HepG2 (cell line): Measurements from ENCODE around the gene VRK2. TPM values are rescaled to one million over a fixed set of nuclear protein-coding genes. Genes with fewer than 3 reads are reported as not detected.
A peak's percentile ranks its signal among the peaks of the same experiment; 100 is the strongest.

ENCODE experiments used
- ATAC-seq: fragments of 200-7000 bp; cut with Tn5 transposase; 3 replicates; pipeline ENCODE4 v1.9.1; 2020; ENCODE audit warnings: mild to moderate bottlenecking, moderate library complexity
- BruUV-seq: library from RNA; stranded (reverse); fragments of 400-500 nt; replicated peaks from 2 replicates; lab custom pipeline; 2021; lab: Mats Ljungman, UMichigan
- CTCF ChIA-PET: fragments of 300-600 bp; formaldehyde crosslinking; extraction: SDS; loops from one replicate; lab custom pipeline; 2021; ENCODE audit warnings: low total read pairs, inconsistent platforms, low intra/inter-chr PET ratio; lab: Yijun Ruan, JAX
- POLR2A ChIA-PET: fragments of 350-600 bp; sonication (Branson Sonifier 250); formaldehyde crosslinking; loops from one replicate; lab custom pipeline; 2020; ENCODE audit warnings: antibody characterized with exemption, inconsistent platforms; lab: Yijun Ruan, JAX
- DNase-seq: peaks from one replicate; pipeline ENCODE4 v3.0.0-alpha.2; 2015; ENCODE audit warnings: low spot score
- FAIRE-seq: peaks from 3 replicates; lab custom pipeline; 2011; peaks lifted over from hg19 to GRCh38; lab: Jason Lieb, UNC
- H2AFZ ChIP-seq: one replicate; pipeline ENCODE4 v1.6.1; 2011; ENCODE audit warnings: low read length, inconsistent platforms
- H3K27ac ChIP-seq: fragments of 300-600 bp; 3 replicates; pipeline ENCODE4 v1.8.0; 2011; ENCODE audit warnings: mixed run types, mild to moderate bottlenecking, mixed read lengths, low read length, inconsistent platforms; ENCODE audit not compliant: insufficient read depth; ENCODE audit errors: extremely low read length
- H3K27me3 ChIP-seq, 2 experiments: fragments of 200-600 bp in 1 of 2; 2 replicates in 1 of 2; 3 replicates in 1 of 2; pipeline versions ENCODE4 v1.6.0 to v1.8.0; 2011; ENCODE audit warnings: low read length in 2 of 2, mild to moderate bottlenecking in 2 of 2, moderate library complexity in 2 of 2, inconsistent platforms in 1 of 2; ENCODE audit not compliant: insufficient read depth in 2 of 2, control insufficient read depth in 1 of 2
- H3K36me3 ChIP-seq, 2 experiments: fragments of 200-600 bp in 1 of 2; replicated peaks in 1 of 2; 2 replicates in 1 of 2; 3 replicates in 1 of 2; pipeline versions ENCODE4 v1.5.1 to v1.8.0; 2011; ENCODE audit warnings: low read length in 2 of 2, inconsistent platforms in 1 of 2; ENCODE audit not compliant: insufficient read depth in 2 of 2, control insufficient read depth in 1 of 2
- H3K4me1 ChIP-seq: 2 replicates; pipeline ENCODE4 v1.5.1; 2012; ENCODE audit warnings: low read length, inconsistent platforms; ENCODE audit not compliant: insufficient read depth
- H3K4me2 ChIP-seq: 2 replicates; pipeline ENCODE4 v1.6.0; 2011; ENCODE audit warnings: low read depth, low read length, inconsistent platforms
- H3K4me3 ChIP-seq, 3 experiments: fragments of 200-600 bp in 1 of 3; sonication (generic), shearing (Covaris generic) in 1 of 3; replicated peaks in 1 of 3; 2 replicates each; pipeline ENCODE4 v1.5.1; 2011 to 2016; ENCODE audit warnings: low read length in 3 of 3, inconsistent platforms in 2 of 3, low read depth in 2 of 3, mild to moderate bottlenecking in 2 of 3, control low read depth in 1 of 3, mixed read lengths in 1 of 3; ENCODE audit not compliant: insufficient read depth in 1 of 3
- H3K79me2 ChIP-seq: one replicate; pipeline ENCODE4 v1.6.1; 2011; ENCODE audit warnings: low read length, inconsistent platforms; ENCODE audit not compliant: insufficient read depth
- H3K9ac ChIP-seq: 2 replicates; pipeline ENCODE4 v1.6.0; 2011; ENCODE audit warnings: mild to moderate bottlenecking, low read depth, low read length, inconsistent platforms; ENCODE audit not compliant: insufficient read depth
- H3K9me3 ChIP-seq: 2 replicates; pipeline ENCODE4 v1.5.1; 2012; ENCODE audit warnings: mild to moderate bottlenecking, low read length
- H4K20me1 ChIP-seq: 2 replicates; pipeline ENCODE4 v1.6.0; 2011; ENCODE audit warnings: inconsistent platforms, mild to moderate bottlenecking, low read length, moderate library complexity; ENCODE audit not compliant: insufficient read depth
- HES4 ChIP-seq: sonication (generic); formaldehyde crosslinking; IDR thresholded peaks from 2 replicates; pipeline ENCODE4 v1.9.0; 2021; ENCODE audit warnings: mild to moderate bottlenecking, missing genetic modification reagents, borderline replicate concordance
- HMGXB4 ChIP-seq, 2 experiments: sonication (generic) in 1 of 2; formaldehyde crosslinking in 1 of 2; IDR thresholded peaks; 2 replicates each; pipeline versions ENCODE4 v1.4.0 to v1.6.1; 2018 to 2020; ENCODE audit warnings: missing genetic modification reagents in 2 of 2, borderline replicate concordance in 1 of 2, low read depth in 1 of 2, mild to moderate bottlenecking in 1 of 2, missing biosample characterization in 1 of 2
- HNRNPL ChIP-seq: fragments of 200-400 bp; formaldehyde crosslinking; IDR thresholded peaks from 2 replicates; pipeline ENCODE4 v1.6.1; 2017; ENCODE audit warnings: mild to moderate bottlenecking, low read depth, low read length
- HOXA7 ChIP-seq: sonication (generic); formaldehyde crosslinking; IDR thresholded peaks from 2 replicates; pipeline ENCODE4 v1.8.1; 2022; ENCODE audit warnings: mild to moderate bottlenecking, missing genetic modification reagents, moderate library complexity
- ISX ChIP-seq: sonication (generic); formaldehyde crosslinking; conservative IDR thresholded peaks from 2 replicates; pipeline ENCODE4 v1.5.0; 2020; ENCODE audit warnings: missing genetic modification reagents
- MAFF ChIP-seq: IDR thresholded peaks from 2 replicates; pipeline ENCODE4 v1.6.1; 2011; ENCODE audit warnings: low read depth, low read length, improper control_type of control experiment
- MAFK ChIP-seq, 2 experiments: IDR thresholded peaks in 1 of 2; conservative IDR thresholded peaks in 1 of 2; 2 replicates each; pipeline ENCODE4 v1.6.1; 2011; ENCODE audit warnings: improper control_type of control experiment in 2 of 2, low read length in 2 of 2
- SMC3 ChIP-seq: IDR thresholded peaks from 2 replicates; pipeline ENCODE4 v1.6.1; 2011; ENCODE audit warnings: low read length, improper control_type of control experiment
- ZNF124 ChIP-seq: sonication (generic); formaldehyde crosslinking; IDR thresholded peaks from 2 replicates; pipeline ENCODE4 v1.4.0; 2020; ENCODE audit warnings: missing genetic modification reagents
- ZNF17 ChIP-seq: sonication (generic); formaldehyde crosslinking; IDR thresholded peaks from 2 replicates; pipeline ENCODE4 v1.5.0; 2020; ENCODE audit warnings: mild to moderate bottlenecking, missing genetic modification reagents
- WGBS: methylation state at CpG from one replicate; pipeline ENCODE4 v1.1.6; 2017; ENCODE audit warnings: low lambda C conversion rate; 5-methylcytosine and 5-hydroxymethylcytosine counted together
- in situ Hi-C: cut with HindIII; loops from 2 replicates; pipeline ENCODE4 v1.10.0; 2017; ENCODE audit warnings: low pct_unique_long_range_greater_than_20kb; ENCODE audit not compliant: extremely low pct_ligation_motif_present
- intact Hi-C: fragments of 100-400 bp; cut with micrococcal nuclease; formaldehyde crosslinking; loops from one replicate; pipeline ENCODE4 v1.10.0; 2022; ENCODE audit not compliant: unreplicated experiment
- polyA plus RNA-seq, 8 experiments: library from polyadenylated mRNA; depleted of rRNA in 3 of 8; stranded (reverse) in 7 of 8; unstranded in 1 of 8; fragments of >200 nt; fragmentation: Illumina TruSeq in 4 of 8; extraction: Trizol in 4 of 8; gene quantifications; 2 replicates each; pipeline versions ENCODE4 v1.2.1 to v1.2.3, GENCODE V29; 2011 to 2016; ENCODE audit warnings: low read depth in 4 of 8, missing spikeins in 1 of 8, mixed read lengths in 1 of 8; ENCODE audit not compliant: insufficient read depth in 1 of 8
- total RNA-seq, 5 experiments: library from RNA; depleted of rRNA; stranded (reverse); fragments of >200 nt; fragmentation: Illumina TruSeq; extraction: Trizol; gene quantifications; 2 replicates each; pipeline ENCODE4 v1.2.3, GENCODE V29; 2016; ENCODE audit warnings: low read depth in 1 of 5

VRK2 gene
- total and polyA plus RNA-seq, 2 of the 13 experiments (the other 11 are each of a cell fraction or from before 2014, with no cell fraction given), result 13.3 to 29.1 TPM

GRCh38 chr2:58180635-58181034, 134.0 kb downstream of the VRK2 start:
- intact Hi-C loops, result no loop called here
- POLR2A ChIA-PET, result no interaction called here

GRCh38 chr2:58182527-58182926, 135.9 kb downstream of the VRK2 start:
- no peak overlapping the region for H3K9ac ChIP-seq
- H3K4me1 ChIP-seq, result no peaks in the 10 kb centered on the region
- no peak overlapping the region for H2AFZ ChIP-seq
- ChIA-PET CTCF (no interaction called here), POLR2A (no interaction called here)
- no peak for FAIRE-seq
- no peak overlapping the region for H3K27ac ChIP-seq
- H3K79me2 ChIP-seq, result no peaks in the 10 kb centered on the region
- H4K20me1 ChIP-seq, result no peaks in the 10 kb centered on the region
- intact Hi-C loops (no loop called here), in situ Hi-C loops (no loop called here)
- H3K4me2 ChIP-seq, result no peak overlapping the region
- no peak for ATAC-seq
- 96% methylated on average over 1 of the region's 1 CpG for WGBS
- H3K36me3 ChIP-seq, result peaks cover 0 to 3% of the 10 kb centered on the region in 2 experiments; a peak in 2 of 5 replicates
- H3K4me3 ChIP-seq, result no peak overlapping the region
- DNase-seq, result no peak
- no peaks in the 10 kb centered on the region for H3K9me3 ChIP-seq
- no TSS peak for BruUV-seq
- no peaks in the 10 kb centered on the region for H3K27me3 ChIP-seq
- TF ChIP-seq HOXA7 (CRISPR knock-in tag) (no peak), ZNF124 (CRISPR knock-in tag) (no peak), ZNF17 (CRISPR knock-in tag) (no peak), SMC3 (no peak)

More at GRCh38 chr2:58180635-58181034, 134.0 kb downstream of the VRK2 start:
- Histone ChIP-seq H3K4me3 (no peak overlapping the region), H4K20me1 (no peaks in the 10 kb centered on the region), H2AFZ (no peak overlapping the region), H3K9ac (no peak overlapping the region), H3K79me2 (no peaks in the 10 kb centered on the region), H3K36me3 (peaks cover 0 to 3% of the 10 kb centered on the region in 2 experiments; a peak in 2 of 5 replicates)
- DNase-seq, result no peak
- CTCF ChIA-PET, result no interaction called here
- no peak for TF ChIP-seq ISX (CRISPR knock-in tag)
- peak; percentile 51 for TF ChIP-seq MAFF
- no peak for TF ChIP-seq HMGXB4 (CRISPR knock-in tag; IDR thresholded peaks at IDR 0.05; ENCODE audit: borderline replicate concordance in 1 of 2, low read depth in 1 of 2)
- peak; percentile 24 to 59; a peak in 2 of 4 replicates for TF ChIP-seq MAFK (conservative IDR thresholded peaks at IDR 0.05 in 1 of 2, IDR thresholded peaks at IDR 0.05 in 1 of 2; ENCODE audit: low read length in 2 of 2)
- no peak for TF ChIP-seq HES4
- no peak for TF ChIP-seq HNRNPL
- TF ChIP-seq, all 625 proteins: peak for 2
- Histone ChIP-seq H3K4me2 (no peak overlapping the region), H3K27me3 (no peaks in the 10 kb centered on the region), H3K4me1 (no peaks in the 10 kb centered on the region), H3K27ac (no peak overlapping the region), H3K9me3 (no peaks in the 10 kb centered on the region)
- no peak for ATAC-seq
- WGBS, result 97% methylated on average over 5 of the region's 5 CpGs
- in situ Hi-C loops, result no loop called here
- no TSS peak for BruUV-seq
- FAIRE-seq, result no peak
